ENCODE data around the gene CNTN1.

Gene CNTN1

GRCh38 chr12:40752011-40752410 is 59.8 kb downstream of the CNTN1 start:
- Histone ChIP-seq H3K36me3 (no peaks in the 10 kb centered on the region), H3K27ac (no peak overlapping the region)
- TF ChIP-seq, protein P1, sequence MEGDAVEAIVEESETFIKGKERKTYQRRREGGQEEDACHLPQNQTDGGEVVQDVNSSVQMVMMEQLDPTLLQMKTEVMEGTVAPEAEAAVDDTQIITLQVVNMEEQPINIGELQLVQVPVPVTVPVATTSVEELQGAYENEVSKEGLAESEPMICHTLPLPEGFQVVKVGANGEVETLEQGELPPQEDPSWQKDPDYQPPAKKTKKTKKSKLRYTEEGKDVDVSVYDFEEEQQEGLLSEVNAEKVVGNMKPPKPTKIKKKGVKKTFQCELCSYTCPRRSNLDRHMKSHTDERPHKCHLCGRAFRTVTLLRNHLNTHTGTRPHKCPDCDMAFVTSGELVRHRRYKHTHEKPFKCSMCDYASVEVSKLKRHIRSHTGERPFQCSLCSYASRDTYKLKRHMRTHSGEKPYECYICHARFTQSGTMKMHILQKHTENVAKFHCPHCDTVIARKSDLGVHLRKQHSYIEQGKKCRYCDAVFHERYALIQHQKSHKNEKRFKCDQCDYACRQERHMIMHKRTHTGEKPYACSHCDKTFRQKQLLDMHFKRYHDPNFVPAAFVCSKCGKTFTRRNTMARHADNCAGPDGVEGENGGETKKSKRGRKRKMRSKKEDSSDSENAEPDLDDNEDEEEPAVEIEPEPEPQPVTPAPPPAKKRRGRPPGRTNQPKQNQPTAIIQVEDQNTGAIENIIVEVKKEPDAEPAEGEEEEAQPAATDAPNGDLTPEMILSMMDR (IDR thresholded peaks at IDR 0.05; ENCODE audit: low read depth, low read length) = no peak

GRCh38 chr12:40760821-40761220 is 68.6 kb downstream of the CNTN1 start:
- no peak for DNase-seq
- no peaks in the 10 kb centered on the region for H3K27me3 ChIP-seq (ENCODE audit: insufficient read depth, low read depth, severe bottlenecking)
- TF ChIP-seq, protein P1 (IDR thresholded peaks at IDR 0.05; ENCODE audit: low read depth, low read length) = no peak
- no peak overlapping the region for H3K4me3 ChIP-seq (ENCODE audit: low read depth, low read length)
- no peaks in the 10 kb centered on the region for H3K36me3 ChIP-seq
- no peaks in the 10 kb centered on the region for H3K9me3 ChIP-seq (ENCODE audit: severe bottlenecking)
- H3K27ac ChIP-seq = no peak overlapping the region

More at GRCh38 chr12:40752011-40752410, 59.8 kb downstream of the CNTN1 start:
- H3K9me3 ChIP-seq (ENCODE audit: severe bottlenecking) = no peaks in the 10 kb centered on the region
- no peak overlapping the region for H3K4me3 ChIP-seq (ENCODE audit: low read depth, low read length)
- H3K27me3 ChIP-seq (ENCODE audit: insufficient read depth, low read depth, severe bottlenecking) = no peaks in the 10 kb centered on the region
- DNase-seq = no peak

DNA sequence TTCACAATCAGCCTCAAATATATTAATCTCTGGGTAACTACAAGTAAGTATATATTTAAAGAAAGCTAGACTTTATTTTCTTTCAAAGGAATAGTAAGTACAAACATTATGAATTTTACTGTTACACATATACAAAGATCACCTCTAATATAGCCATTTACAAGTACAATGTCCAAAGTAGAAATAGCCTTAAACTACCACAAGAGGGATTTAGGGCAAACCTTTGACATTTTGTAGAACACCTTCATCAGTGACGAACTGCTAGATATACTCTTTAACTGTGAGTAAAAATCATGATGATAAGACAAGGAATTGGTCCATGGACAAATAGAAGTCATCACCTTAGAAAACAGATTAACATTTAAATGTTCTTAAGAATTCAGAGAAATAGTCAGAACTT is 69.8 kb downstream of the CNTN1 start:
- DNase-seq = no peak
- Histone ChIP-seq H3K27ac (no peak overlapping the region), H3K9me3 (ENCODE audit: severe bottlenecking) (no peaks in the 10 kb centered on the region), H3K27me3 (ENCODE audit: insufficient read depth, low read depth, severe bottlenecking) (no peaks in the 10 kb centered on the region), H3K4me3 (ENCODE audit: low read depth, low read length) (no peak overlapping the region), H3K36me3 (no peaks in the 10 kb centered on the region)
- TF ChIP-seq, protein P1 (IDR thresholded peaks at IDR 0.05; ENCODE audit: low read depth, low read length) = no peak

- no peak overlapping the region for H3K4me3 ChIP-seq (ENCODE audit: low read depth, low read length)
- no peaks in the 10 kb centered on the region for H3K27me3 ChIP-seq (ENCODE audit: insufficient read depth, low read depth, severe bottlenecking)
- DNase-seq = no peak
- TF ChIP-seq, protein P1 (IDR thresholded peaks at IDR 0.05; ENCODE audit: low read depth, low read length) = no peak
- H3K36me3 ChIP-seq = no peaks in the 10 kb centered on the region
- no peaks in the 10 kb centered on the region for H3K9me3 ChIP-seq (ENCODE audit: severe bottlenecking)
- no peak overlapping the region for H3K27ac ChIP-seq
Observed at GRCh38 chr12:40768125-40768864, 76.1 kb downstream of the CNTN1 start.

DNA sequence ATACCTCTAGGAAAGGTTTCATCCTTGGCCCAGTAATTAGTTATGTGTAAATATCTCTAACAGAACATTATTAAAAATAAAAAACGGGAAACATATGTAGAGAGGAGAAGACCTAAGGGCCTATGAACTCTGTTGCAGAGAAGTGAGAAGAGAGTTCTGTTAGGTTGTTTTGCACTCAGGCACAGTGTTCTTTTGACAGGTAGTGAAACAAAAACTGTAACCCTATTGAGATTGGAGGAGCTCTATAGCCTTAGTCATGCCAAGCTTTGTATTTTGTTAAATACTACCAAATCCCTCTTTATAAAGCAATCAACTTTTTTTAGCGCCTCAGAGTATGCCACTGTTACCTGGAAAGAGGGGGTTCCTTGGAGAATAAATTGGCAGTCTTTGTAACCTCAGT is 77.6 kb downstream of the CNTN1 start:
- Histone ChIP-seq H3K9me3 (ENCODE audit: severe bottlenecking) (no peaks in the 10 kb centered on the region), H3K27ac (no peak overlapping the region), H3K36me3 (no peaks in the 10 kb centered on the region), H3K27me3 (ENCODE audit: insufficient read depth, low read depth, severe bottlenecking) (no peaks in the 10 kb centered on the region), H3K4me3 (ENCODE audit: low read depth, low read length) (no peak overlapping the region)
- TF ChIP-seq, protein P1 (IDR thresholded peaks at IDR 0.05; ENCODE audit: low read depth, low read length) = no peak
- no peak for DNase-seq

GRCh38 chr12:40770781-40771180 is 78.5 kb downstream of the CNTN1 start:
- no peak overlapping the region for H3K4me3 ChIP-seq (ENCODE audit: low read depth, low read length)
- H3K27ac ChIP-seq = no peak overlapping the region
- no peaks in the 10 kb centered on the region for H3K9me3 ChIP-seq (ENCODE audit: severe bottlenecking)
- DNase-seq = no peak
- no peaks in the 10 kb centered on the region for H3K36me3 ChIP-seq
- H3K27me3 ChIP-seq (ENCODE audit: insufficient read depth, low read depth, severe bottlenecking) = no peaks in the 10 kb centered on the region
- TF ChIP-seq, protein P1 (IDR thresholded peaks at IDR 0.05; ENCODE audit: low read depth, low read length) = no peak
